Epithelial cell of prostate (primary cell): ENCODE data around the gene HRH2.
"Not testable (repeated sequence)": the region's sequence is repeated elsewhere in the genome, so short reads cannot be mapped to it uniquely, and the experiment has no call there.

Source experiments
- DNase-seq: peaks from one replicate; pipeline ENCODE4 v3.0.0-alpha.2; 2011; ENCODE audit warnings: low read depth, low spot score
- H3K27ac ChIP-seq: fragments of 450-650 bp; 2 replicates; pipeline ENCODE4 v1.5.1; 2017; ENCODE audit warnings: mild to moderate bottlenecking

Gene HRH2

GRCh38 chr5:175752826-175753535 is 95.1 kb downstream of the HRH2 start:
- H3K27ac ChIP-seq: no peak overlapping the region
- DNase-seq: no peak

GRCh38 chr5:175753536-175754402 is 95.9 kb downstream of the HRH2 start:
- H3K27ac ChIP-seq: no peak overlapping the region
- DNase-seq: no peak

- not testable (repeated sequence) for H3K27ac ChIP-seq, DNase-seq
These were observed 102.1 kb downstream of the HRH2 start for GRCh38 chr5:175759991-175760390.
